ENCODE results near the gene TTLL11. TPM values are rescaled to one million over a fixed set of nuclear protein-coding genes. Genes with fewer than 3 reads are reported as not detected.

TTLL11 gene
- total RNA-seq, 4 donors from 2014 or later: 12.3 to 20.5 (median 15.3) TPM

DNA sequence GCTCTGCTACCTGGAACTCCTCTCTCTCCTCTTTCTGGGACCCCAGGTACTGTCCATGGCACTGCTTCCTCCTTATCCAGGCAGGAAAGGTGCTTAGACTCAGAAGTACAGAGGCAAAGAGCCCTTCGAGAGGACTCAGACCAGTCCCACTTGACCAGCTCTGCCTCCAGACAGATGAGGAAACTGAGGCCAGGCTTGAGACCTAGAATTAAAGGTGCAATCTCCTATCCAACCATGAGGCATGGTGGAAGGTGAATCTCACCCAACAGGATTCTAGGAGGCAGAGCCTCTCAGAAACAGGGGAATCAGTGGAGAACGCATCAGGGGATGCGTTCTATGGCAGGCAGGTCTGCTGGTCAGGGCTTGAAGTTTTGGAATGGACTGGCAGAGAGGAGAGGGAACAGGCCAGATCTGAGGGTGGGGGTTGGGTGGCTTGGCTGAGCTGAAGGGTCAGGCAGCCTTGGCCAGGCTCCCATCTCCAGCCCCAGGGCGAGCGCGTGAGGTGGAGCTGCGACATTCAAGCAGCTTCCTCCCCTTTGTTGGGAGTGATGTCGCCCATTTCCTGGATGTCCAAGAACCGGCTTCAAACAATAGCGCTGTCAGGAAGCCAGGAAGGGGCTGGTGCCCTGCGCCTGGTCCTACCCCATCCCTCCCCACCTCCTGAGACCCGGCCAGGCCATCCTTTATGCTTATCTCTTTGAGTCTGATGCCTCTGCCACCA is 40.3 kb upstream of the TTLL11 start:
- no peak for TF ChIP-seq POLR2A (IDR thresholded peaks at IDR 0.05)
- TF ChIP-seq, protein P1, sequence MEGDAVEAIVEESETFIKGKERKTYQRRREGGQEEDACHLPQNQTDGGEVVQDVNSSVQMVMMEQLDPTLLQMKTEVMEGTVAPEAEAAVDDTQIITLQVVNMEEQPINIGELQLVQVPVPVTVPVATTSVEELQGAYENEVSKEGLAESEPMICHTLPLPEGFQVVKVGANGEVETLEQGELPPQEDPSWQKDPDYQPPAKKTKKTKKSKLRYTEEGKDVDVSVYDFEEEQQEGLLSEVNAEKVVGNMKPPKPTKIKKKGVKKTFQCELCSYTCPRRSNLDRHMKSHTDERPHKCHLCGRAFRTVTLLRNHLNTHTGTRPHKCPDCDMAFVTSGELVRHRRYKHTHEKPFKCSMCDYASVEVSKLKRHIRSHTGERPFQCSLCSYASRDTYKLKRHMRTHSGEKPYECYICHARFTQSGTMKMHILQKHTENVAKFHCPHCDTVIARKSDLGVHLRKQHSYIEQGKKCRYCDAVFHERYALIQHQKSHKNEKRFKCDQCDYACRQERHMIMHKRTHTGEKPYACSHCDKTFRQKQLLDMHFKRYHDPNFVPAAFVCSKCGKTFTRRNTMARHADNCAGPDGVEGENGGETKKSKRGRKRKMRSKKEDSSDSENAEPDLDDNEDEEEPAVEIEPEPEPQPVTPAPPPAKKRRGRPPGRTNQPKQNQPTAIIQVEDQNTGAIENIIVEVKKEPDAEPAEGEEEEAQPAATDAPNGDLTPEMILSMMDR (IDR thresholded peaks at IDR 0.05 in 4 of 5, conservative IDR thresholded peaks at IDR 0.05 in 1 of 5): no peak
- in situ Hi-C loops (cut with MboI; ENCODE audit: low sequenced_read_pairs in 4 of 4): loop anchor here in 1 of 4 donors (25.0 kb wide), 1 partner anchor 679 kb away; the partner anchor contains the start of gene OR1K1
- H3K27ac ChIP-seq: peak overlapping the region in 3 of 4 donors; percentile 43 to 57 (median 51)
- no peaks in the 10 kb centered on the region for H3K9me3 ChIP-seq
- peaks cover 5 to 10% of the 10 kb centered on the region in 2 donors for H3K4me1 ChIP-seq
- ATAC-seq (peak; percentile 40 to 51), DNase-seq (no peak)
- no peaks in the 10 kb centered on the region for H3K27me3 ChIP-seq
- H3K36me3 ChIP-seq: no peaks in the 10 kb centered on the region
- no peak overlapping the region for H3K4me3 ChIP-seq
- intact Hi-C loops (cut with DNase I; ENCODE audit: low total_unique reads): no loop called here

DNA sequence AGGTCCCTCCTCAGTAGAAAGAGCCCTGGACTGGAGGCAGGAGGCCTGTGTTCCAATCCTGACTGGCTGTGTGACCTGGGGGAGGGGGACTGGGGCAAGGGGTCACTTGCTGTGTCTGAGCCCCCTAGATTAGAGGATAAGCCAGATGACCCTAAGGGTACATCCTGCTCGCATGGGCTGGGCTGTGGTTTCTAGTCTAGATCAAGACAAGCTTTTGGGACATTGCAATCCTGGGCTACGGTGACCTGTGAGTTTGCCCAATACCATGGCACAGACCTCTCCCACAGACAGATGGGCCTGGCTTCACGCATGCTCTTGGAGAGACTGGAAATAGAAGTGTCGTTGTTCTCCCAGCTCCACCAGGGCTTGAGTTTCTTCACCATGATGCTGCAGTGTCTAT is 39.4 kb upstream of the TTLL11 start:
- Histone ChIP-seq H3K9me3 (no peaks in the 10 kb centered on the region), H3K4me1 (peaks cover 5 to 10% of the 10 kb centered on the region in 2 donors), H3K27ac (no peak overlapping the region), H3K36me3 (no peaks in the 10 kb centered on the region), H3K4me3 (no peak overlapping the region), H3K27me3 (no peaks in the 10 kb centered on the region)
- no peak for DNase-seq
- ATAC-seq: no peak
- intact Hi-C loops (cut with DNase I; ENCODE audit: low total_unique reads): no loop called here
- TF ChIP-seq, protein P1 (IDR thresholded peaks at IDR 0.05 in 4 of 5, conservative IDR thresholded peaks at IDR 0.05 in 1 of 5): no peak
- no peak for TF ChIP-seq POLR2A (IDR thresholded peaks at IDR 0.05)
- in situ Hi-C loops (cut with MboI; ENCODE audit: low sequenced_read_pairs in 4 of 4): loop anchor here in 1 of 4 donors (25.0 kb wide), 1 partner anchor 680 kb away; the partner anchor contains the start of gene OR1K1

DNA sequence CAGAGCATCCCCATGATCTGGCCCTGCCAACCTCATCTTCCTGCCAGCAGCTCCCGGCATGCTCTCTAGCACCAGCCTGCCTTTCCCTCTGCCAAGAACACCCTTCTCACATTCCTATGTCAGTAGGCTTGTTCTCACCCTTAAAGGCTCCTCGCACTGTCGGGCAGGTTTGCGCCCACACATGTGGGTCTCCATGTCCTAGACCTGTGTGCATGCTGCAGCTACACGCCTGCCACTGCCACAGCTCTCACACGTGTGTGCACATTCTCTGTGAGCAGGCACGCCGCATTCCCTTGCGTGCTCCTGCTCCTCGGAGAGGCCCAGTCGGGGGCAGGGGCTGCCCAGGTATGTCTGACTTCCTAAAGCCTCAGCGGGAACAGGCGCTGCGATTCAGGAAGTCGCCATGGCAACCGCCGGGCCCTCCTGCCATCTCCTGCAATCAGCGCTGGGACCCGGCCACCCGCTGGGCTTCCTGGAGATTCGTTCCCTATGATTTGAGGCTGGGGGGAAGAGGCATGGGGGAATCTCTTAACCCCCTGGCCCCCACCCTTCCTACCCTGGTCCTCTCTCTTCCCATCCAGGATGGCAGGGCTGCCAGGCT is 38.4 kb upstream of the TTLL11 start:
- Histone ChIP-seq H3K4me1 (peaks cover 5 to 13% of the 10 kb centered on the region in 2 donors), H3K27me3 (peaks cover under 1 to 7% (median 6%) of the 10 kb centered on the region in 3 donors), H3K9me3 (no peaks in the 10 kb centered on the region), H3K27ac (no peak overlapping the region), H3K4me3 (no peak overlapping the region), H3K36me3 (no peaks in the 10 kb centered on the region)
- intact Hi-C loops (cut with DNase I; ENCODE audit: low total_unique reads) (no loop called here), in situ Hi-C loops (cut with MboI; ENCODE audit: low sequenced_read_pairs in 4 of 4) (loop anchor here in 1 of 4 donors (25.0 kb wide), 1 partner anchor 681 kb away; the partner anchor contains the start of gene OR1K1)
- ATAC-seq: no peak
- DNase-seq: no peak
- TF ChIP-seq POLR2A (IDR thresholded peaks at IDR 0.05): no peak
- TF ChIP-seq, protein P1 (IDR thresholded peaks at IDR 0.05 in 4 of 5, conservative IDR thresholded peaks at IDR 0.05 in 1 of 5): no peak

DNA sequence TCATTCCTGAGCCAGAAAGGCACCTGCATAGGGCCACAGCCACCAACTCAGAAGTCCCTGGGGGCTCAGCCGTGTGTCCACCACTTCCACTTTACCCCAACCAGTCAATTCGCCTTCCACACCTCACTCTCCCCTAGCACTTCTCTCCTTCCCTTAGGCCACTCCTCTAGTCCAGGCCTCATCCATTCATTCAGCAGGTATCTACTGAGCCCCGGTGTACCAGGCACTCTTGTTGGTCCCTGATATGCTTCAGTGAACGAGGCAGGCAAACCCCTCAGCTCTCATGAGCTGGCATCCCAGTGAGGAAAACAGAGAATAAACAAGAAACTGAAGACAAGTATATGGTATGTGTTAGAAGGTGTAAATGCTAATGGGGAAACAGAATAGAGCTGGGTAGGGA is 37.7 kb upstream of the TTLL11 start:
- Histone ChIP-seq H3K4me3 (no peak overlapping the region), H3K36me3 (no peaks in the 10 kb centered on the region), H3K4me1 (peaks cover 5 to 18% of the 10 kb centered on the region in 2 donors), H3K27ac (no peak overlapping the region), H3K9me3 (no peaks in the 10 kb centered on the region), H3K27me3 (peaks cover 8 to 14% (median 12%) of the 10 kb centered on the region in 3 donors)
- no peak for DNase-seq
- no peak for ATAC-seq
- in situ Hi-C loops (cut with MboI; ENCODE audit: low sequenced_read_pairs in 4 of 4): loop anchor here in 1 of 4 donors (25.0 kb wide), 1 partner anchor 681 kb away; the partner anchor contains the start of gene OR1K1
- TF ChIP-seq, protein P1 (IDR thresholded peaks at IDR 0.05 in 4 of 5, conservative IDR thresholded peaks at IDR 0.05 in 1 of 5): no peak
- TF ChIP-seq POLR2A (IDR thresholded peaks at IDR 0.05): no peak
- intact Hi-C loops (cut with DNase I; ENCODE audit: low total_unique reads): no loop called here
